Amygdala (tissue), 56 donors: Measurements from ENCODE around the gene STUM.
"Not testable (repeated sequence)": the region's sequence is repeated elsewhere in the genome, so short reads cannot be mapped to it uniquely, and the experiment has no call there.

ENCODE experiments used
- DNase-seq, 56 donors: peaks; one replicate each; lab custom pipeline; 2025; lab: John Stamatoyannopoulos, UW

Gene STUM

GRCh38 chr1:226578946-226579578 is 30.5 kb downstream of the STUM start:
- no peak for DNase-seq

GRCh38 chr1:226579781-226580323 is 31.3 kb downstream of the STUM start:
- no peak for DNase-seq

GRCh38 chr1:226580625-226581270 is 32.2 kb downstream of the STUM start:
- no peak for DNase-seq

GRCh38 chr1:226581650-226582330 is 33.2 kb downstream of the STUM start:
- DNase-seq, result no peak

GRCh38 chr1:226582966-226583365 is 34.4 kb downstream of the STUM start:
- no peak for DNase-seq

GRCh38 chr1:226584164-226584563 is 35.6 kb downstream of the STUM start:
- DNase-seq, result no peak

GRCh38 chr1:226586116-226586515 is 37.6 kb downstream of the STUM start:
- no peak for DNase-seq

GRCh38 chr1:226586650-226587422 is 38.3 kb downstream of the STUM start:
- no peak for DNase-seq

GRCh38 chr1:226588484-226588883 is 39.9 kb downstream of the STUM start:
- no peak for DNase-seq

- no peak for DNase-seq
Observed at GRCh38 chr1:226589008-226589733, 40.6 kb downstream of the STUM start.

GRCh38 chr1:226590614-226591013 is 42.0 kb downstream of the STUM start:
- no peak for DNase-seq

- no peak for DNase-seq
Observed at GRCh38 chr1:226593541-226593940, 45.0 kb downstream of the STUM start.

GRCh38 chr1:226596531-226597165 is 48.1 kb downstream of the STUM start:
- DNase-seq, result no peak

- DNase-seq, result no peak
Observed at GRCh38 chr1:226597616-226598454, 49.3 kb downstream of the STUM start.

- no peak for DNase-seq
Observed at GRCh38 chr1:226598455-226598849, 49.9 kb downstream of the STUM start.

- DNase-seq, result not testable (repeated sequence)
Observed at GRCh38 chr1:226598955-226599354, 50.4 kb downstream of the STUM start.

- DNase-seq, result no peak
Observed at GRCh38 chr1:226599636-226600238, 51.2 kb downstream of the STUM start.

- no peak for DNase-seq
Observed at GRCh38 chr1:226600254-226600653, 51.7 kb downstream of the STUM start.
